Measurements from ENCODE around the gene KCNIP3.
"Not testable (repeated sequence)": the region's sequence is repeated elsewhere in the genome, so short reads cannot be mapped to it uniquely, and the experiment has no call there.

KCNIP3 gene

DNA sequence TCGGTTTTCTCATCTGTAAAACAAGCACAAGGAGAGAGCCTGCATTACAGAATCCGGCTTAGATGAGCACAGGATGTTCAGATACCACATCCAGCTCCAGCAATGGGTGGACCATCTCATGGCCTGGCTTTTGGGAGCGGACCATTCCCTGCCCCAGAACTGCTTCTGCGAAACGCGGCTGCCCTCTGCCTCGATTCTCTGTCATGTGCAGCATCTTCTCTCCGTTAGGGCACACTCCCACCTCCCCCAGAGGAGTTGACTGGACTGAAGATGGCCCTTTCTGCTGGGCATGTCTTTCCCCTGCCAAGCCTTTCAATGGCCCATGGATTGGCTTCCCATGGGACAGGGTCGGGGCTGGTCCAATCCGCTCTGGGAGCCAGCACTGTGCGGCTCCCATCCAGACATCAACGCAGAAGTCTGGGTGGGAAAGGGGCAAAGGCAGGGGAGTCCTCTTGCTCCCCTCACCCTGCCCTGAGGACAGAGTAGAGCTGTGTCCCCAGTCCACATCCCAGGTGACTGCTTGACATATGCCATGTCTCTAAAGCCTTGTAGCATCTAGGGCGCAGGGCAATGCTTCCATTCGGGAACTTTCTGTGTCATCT lies 91.0 kb downstream of the KCNIP3 start:
- DNase-seq: no peak

DNA sequence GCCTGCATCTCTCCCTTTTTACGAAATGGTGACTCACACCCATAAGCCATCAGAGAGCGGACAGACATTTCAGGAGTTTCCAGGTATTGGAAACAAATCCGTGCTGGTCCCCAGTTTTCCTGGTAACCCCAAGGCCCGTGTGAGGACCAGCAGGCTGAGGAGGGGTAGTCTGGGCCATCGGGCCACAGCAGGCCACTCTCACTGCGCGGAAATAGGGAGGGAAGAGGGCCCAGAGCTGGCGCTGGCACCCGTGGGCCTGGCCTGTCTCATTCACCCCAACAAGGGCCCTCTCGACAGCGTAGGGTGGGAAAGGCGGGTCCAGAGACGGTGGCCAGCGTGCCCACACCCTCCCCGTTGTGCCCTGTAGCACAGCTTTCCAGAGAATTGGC lies 91.7 kb downstream of the KCNIP3 start:
- no peak for DNase-seq

DNA sequence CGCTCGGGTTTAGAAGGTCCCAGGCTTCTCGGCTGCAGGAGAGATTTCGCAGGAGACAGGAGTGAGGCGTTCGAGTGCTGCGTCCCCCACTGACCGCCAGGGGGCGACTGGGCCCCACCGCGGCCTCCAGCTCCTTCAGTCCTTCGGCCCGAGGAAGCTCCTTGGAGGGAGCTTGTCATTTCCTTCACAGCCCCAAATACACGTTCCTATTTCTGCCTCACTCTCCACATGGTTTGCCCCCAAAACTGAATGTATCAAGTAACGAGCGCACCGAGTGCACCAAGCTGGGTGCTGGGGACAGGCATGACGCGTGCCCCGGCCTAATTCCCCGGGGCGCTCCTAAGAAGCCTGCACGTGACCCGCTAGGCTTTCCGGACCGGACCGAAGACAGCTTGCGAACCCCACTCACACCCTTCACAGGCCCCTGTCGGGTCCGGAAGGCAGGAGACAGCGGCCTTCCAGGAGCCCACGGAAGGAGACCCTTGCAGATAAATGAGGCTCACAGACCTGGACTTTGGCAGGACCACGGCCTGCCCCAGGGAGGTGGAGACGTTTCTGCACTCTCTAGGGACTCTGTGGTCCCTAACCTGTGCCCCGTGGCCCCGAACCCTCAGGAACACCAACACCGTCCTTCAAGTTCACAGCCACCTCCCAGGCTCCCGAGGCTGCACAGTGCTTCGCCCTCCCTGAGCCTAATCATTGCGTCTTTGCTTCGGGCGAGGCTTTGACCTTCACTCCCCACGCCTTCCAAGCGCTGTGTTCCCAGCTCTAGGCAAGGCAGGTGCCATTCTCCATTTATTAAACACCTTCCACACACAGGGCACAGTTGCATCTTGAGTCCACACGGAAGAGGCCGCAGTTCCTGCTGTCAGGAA lies 92.3 kb downstream of the KCNIP3 start:
- DNase-seq: peak; percentile 64

DNA sequence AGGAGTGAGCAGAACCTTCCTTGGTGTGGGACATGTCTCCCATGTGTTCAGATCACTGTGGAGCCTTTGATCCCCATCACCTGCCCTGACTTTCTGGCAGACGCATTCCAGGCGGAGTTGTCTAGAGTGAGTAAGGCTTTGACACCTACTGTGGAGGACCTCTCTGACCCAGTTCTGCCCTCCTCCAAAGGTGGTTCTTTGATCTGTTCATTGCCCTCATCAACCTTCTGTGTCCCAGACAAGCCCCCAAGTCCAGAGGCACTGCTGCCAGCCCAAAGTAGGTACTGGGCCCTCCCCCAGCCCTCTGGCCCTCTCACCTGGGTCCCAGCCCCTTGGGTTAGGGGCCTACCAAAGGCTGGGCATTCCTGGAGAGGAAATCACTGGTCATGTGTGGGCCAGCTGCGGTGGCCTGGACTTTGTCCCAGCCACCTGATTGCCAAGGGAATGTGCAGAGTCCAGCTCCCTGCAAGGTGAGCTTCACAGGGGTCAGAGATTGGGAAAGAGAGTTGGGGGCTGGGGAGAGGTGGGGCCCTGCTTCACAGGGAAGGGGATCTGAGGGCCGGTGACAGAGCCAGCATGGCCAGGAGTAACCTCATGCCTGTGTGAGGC lies 93.2 kb downstream of the KCNIP3 start:
- no peak for DNase-seq

DNA sequence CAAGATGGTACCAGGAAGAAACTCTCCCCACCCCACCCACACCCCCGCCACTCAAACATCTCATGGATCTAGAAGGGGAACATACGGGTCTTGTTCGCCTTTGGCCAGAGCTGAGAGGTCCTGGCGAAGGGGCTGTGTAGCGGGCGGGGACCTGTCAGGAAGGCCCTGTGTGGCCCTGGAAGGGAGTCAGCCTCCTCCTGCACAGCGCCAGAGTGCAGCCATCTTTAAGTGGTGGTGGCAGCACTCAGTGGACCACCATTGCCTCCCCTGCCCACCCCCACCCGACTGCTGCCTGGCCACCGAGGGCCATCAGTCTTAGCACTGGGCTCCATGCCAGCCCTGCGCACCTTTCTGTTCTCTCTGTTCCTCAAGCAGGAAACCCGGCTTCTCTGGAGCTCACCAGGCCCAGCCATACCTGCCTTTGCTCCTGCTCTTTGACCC lies 93.8 kb downstream of the KCNIP3 start:
- no peak for DNase-seq

DNA sequence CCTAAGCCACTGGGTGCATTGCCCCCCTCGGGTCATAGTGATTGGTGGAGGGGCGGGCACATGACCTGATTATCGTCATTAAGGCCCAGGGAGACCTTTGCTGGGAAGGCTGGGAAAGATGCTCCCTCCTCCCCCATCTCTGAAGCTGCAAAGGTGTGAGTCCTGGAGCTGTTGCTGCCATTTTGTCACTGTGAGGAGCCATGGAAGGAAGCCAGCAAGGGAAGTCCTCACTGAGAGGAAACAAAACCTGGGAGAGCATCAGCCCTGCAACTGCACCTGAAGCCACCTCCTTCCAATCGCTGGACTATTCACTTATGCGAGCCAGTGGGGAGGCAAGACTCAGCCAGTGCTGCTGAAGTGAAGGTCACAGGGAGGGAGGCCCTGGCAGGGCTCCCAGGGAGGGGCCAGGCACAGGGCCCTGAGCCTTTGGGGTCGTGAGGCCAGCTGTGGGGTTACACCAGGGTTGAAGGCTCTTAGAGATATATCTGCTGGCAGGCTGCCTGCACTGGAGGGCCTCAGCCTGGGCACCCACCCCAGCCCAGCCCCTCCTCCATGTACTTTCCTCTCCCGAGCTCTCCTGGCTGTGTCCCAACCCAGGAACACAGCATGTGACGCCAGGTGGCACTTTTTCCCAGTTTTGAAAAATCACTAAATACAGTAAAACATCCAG lies 94.6 kb downstream of the KCNIP3 start:
- no peak for DNase-seq

DNA sequence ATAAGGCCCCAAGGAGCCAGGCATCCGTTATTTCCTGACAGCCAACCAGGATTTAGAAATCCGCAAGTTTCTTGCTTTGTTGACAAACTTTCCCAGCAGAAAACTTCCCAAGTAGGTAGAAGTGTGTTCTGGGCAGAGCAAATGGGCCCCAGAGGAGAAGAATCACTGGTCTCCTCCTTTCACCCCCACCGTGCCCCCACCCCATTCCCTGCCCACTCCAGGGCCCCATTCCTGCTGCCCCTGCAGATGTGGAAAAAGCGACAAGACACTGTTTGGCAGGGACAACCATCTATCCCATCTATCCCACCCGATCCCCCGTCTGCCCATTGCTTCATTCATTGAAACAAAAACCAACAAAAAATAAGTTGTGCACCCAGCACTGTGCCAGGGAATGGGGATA lies 95.2 kb downstream of the KCNIP3 start:
- no peak for DNase-seq

DNA sequence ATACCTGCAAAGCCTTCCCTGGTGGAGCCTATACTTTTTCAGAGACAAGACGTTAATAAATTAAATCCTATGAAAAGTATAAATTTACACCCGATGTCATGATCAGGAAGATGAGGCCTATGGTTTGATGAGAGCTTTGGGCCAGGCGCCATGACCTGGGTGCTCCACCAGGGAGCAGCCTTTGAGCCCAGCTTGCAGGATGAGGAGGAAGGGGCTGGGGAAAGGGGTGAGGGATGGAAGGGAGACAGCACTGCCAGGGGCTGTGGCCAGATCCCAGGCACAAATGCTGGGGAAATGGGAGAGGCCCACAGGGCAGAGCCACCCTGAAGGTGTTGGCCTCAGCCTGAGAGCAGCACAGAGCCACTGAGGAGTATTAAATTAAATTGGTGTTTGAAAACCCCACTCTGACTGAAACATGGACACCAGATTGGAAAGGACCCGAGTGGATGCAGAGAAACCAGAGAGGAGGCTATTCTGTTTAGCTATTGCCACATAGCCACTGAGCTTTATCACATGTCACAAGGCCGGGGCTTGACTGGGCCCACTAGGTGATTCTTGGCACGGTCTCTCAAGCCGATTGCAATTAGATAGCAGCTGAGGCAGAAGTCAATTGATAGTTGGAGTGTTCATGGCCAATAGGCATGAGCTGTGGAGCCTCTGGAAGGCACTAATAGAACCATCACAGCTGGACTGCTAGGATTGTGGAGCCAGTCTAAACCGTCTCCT lies 95.7 kb downstream of the KCNIP3 start:
- no peak for DNase-seq

DNA sequence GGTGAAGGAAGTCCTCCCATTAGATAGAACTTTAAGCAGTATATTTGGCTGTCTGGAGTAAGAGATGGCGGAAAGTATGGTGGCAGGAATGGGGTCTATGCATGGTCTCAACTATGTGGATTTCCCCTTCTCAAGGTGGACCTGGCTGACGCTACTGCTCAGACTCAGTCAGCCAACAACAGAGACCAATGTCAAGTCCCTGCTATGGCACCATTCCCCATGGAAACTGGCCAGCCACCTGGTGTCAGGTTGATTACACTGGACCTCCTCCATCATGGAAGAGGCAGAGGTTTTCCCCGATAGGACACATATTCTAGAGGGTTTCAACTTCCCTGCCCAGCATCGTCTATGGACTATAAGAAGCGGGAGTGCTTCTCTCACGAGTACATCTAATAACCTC lies 96.8 kb downstream of the KCNIP3 start:
- DNase-seq: no peak

DNA sequence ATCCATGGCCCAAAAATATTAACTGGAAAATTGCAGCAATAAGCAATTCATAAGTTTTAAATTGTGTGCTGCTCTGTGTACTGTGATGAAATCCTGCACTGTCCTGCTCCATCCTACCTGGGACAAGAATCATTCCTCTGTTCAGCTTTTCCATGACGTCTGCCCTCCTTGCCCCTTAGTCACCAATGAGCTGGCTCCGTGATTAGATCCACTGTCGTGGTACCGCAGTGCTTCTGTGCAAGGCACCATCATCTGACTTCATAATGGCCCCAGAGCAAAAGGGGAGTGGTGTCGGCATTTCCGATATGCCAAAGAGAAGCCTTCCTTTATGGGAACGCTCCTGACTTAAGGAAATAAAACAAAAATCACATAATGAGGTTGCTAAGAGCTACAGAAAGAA lies 101.9 kb downstream of the KCNIP3 start:
- DNase-seq: no peak

DNA sequence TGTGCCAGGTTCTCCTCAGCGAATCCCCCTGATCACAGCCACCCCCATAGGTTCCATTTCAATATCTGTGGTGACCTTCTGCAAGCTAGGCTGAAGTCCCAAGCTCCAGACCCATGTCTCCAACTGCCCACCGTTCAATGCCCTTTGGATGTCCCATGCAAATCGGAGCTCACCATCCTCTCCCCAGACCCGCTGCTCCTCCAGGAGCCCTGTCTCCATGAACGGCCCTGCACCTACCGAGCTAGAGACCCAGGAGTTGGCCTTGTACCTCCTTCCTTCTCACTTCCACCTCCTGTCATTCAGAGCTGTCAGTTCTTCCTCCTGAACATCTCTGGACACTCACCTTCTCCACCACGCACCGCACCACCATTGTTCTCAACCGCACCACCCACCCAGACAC lies 104.3 kb downstream of the KCNIP3 start:
- DNase-seq: no peak

DNA sequence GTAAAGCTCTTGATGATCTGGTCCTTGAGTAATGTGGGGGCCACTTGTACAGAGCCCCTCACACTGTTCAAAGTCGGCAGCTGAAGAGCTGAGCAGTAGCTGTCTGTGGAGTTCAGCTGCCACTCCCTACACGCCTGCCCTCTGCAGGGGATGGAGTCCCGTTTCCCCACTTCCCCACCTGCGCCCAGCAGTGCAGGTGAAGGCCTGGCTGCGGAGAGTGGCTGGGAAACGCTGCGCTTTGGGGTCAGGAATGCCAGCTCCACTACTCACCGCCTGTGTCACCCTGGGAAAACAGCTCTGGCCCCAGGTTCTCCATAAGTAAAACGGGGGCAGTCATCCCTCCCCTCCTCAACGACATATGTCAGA lies 104.8 kb downstream of the KCNIP3 start:
- not testable (repeated sequence) for DNase-seq

DNA sequence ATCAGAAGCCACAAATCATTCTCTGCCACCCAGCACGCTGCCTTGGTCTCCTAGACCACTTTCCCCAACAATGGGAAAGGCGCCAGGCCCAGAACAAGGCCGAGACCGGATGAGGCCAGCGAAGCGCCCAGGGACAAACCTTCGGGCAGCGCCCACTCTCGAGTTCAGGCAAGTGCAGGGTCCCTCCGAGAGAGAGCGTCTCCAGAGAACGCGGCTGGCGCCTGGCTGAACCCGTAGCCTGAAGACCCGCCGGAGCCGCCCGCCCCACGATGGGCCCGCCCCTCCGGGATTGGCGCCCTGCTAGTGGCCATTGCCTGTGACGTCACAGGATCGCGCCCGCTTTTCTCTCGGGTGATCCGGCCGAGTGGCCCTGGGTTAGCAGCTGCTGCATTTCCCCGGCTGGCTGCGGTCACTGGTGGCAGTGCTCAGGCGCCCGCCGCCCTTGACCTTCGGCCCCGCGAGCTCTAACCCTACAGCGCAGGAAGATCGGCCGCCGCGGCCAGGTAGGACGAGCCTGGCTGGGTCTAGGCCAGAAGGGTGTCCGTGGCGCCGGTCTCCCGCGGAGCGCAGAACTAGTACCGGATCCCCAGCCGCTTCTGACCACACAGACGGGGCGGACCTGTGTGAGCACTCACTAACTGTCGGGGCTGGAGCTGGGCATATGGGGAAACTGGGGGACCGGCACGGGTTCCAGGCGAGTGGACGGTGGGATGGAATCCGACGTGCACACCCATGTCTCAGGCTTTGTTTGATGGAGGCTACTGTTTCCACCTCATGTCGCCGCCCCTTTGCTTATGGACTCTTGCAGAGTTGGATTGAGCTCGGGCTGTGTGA lies 105.4 kb downstream of the KCNIP3 start, which contains the start of gene FAHD2A:
Gene FAHD2A (plus strand): TSS at position 339 of the 834 bp plus-strand sequence. CDS start 2,851 bp downstream, outside the sequence.
- peak; percentile 92 for DNase-seq

DNA sequence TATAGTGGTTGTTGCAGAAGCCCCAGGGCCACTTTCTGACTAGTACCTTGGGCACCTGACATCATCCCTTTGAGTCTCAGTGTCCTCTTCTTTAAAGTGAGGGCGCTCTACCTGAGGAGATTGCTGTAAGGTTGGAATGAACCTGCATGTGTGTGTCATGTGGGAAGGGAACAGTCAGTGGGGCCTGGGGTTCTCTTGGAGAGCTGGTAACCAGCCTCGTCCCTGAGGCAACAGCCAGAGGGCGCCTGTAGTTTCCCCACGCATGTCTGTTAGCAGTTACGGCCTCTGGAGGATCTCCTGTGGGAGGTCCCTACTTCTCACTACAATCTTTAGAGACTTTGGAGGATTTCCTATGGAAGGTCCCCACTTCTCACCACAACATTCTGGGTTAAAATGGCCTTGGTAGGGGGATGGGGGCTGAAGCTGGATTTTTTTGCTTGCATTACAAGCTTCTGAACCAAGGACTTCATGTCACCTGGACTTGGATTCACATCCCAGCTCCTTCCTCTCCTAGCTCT lies 106.1 kb downstream of the KCNIP3 start:
- peak; percentile 56 for DNase-seq

DNA sequence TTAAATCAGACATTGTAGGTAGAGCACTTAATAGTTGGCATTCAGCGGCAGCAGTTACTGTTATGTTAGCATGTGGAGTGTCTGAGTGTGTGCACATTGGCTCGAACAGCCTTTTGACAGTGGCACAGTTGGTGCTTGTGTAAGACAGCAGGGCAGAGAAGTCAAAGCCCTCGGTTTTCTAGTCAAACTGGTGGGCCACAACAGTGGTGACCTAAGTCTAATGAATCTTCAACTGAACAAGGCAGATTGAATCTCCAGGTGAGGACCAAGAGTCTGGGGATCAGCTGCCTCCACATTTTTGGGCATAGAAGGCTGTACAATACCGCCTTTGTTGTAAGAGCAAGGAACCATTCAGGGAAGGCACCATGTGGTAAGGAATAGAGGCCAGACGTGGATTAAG lies 106.7 kb downstream of the KCNIP3 start:
- DNase-seq: not testable (repeated sequence)

DNA sequence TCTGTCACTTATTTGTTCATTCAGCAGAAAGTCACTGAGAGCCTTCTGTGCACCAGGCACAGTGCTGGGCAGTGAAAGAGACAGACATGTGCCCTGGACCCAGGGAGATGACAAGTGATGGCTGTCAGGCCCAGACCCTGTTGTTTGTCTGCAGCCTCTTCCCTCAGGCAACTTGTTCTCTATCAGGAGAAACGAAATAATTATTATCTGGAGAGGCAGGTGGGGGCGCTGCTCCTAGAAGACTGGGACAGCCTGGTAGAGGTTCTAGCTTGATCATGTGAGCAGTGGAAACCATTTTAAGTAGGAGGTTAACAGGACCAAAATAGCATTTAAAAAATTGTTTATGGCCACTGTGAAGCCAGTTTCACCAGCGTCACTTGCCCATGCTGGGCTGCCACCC lies 107.5 kb downstream of the KCNIP3 start:
- not testable (repeated sequence) for DNase-seq

DNA sequence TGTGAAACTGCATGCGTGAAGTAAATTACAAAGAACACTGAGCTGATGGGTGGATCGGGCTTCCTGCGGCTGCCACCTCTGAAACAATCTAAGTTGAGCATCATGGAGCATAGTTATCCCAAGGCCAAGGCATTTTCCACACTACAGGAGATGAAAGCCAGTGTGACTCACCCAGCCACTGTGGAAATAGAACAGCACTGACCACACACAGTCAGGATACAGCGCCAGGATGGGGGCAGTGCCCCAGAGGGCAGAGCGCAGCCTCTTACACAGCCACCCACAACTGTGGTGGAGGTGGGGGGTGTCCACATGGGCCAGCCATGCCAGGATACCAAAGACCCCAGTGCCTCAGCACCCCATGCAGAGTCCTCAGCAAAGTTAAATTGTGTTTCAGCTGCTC lies 114.1 kb downstream of the KCNIP3 start:
- DNase-seq: peak; percentile 49

DNA sequence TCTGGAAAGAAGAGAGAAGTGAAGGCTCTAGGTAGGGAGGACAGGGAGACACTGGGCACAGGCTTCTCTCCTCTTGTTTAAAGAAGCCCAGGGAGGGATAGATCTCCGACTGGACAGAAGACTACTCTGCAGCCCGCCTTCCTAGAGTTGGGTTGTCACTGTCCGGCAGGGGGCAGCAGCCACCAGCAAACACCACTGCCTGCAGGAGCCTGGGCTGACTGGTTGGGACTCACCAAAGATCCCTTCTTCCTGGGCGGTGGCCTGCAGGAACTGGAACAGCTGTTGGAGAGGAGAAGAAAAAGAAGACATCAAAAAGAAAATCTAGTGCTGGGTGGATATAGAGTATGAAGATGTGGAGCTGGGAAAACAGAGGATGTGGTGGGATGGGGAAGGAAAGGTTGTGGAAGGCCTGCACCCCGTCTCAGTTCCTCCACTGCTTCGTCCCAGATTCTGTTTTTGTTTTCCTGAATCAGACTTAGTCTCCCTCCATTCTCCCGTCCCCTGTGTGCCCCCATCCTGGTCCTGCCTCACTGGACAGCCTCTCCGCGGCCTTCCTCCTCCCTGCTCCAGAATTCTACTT lies 117.0 kb downstream of the KCNIP3 start:
- DNase-seq: peak; percentile 78

DNA sequence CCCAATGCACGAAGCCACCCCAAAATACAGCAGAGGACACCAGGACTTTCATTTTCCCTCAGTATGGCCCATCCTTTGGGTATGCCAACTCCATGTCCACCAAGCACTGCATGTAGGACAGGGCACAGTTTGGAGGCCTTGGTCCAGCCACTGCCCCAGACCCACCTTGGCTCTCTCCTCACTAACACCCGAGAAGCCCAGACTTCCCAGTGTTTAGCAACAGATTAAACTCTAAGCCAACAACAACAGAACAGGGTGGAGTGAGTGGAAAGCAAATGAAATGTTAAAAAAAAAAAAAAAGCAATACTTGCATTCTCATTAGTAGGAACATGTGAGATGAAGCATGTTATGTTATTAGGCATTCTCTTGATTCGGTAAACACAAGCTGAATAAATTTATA lies 118.0 kb downstream of the KCNIP3 start:
- DNase-seq: not testable (repeated sequence)

DNA sequence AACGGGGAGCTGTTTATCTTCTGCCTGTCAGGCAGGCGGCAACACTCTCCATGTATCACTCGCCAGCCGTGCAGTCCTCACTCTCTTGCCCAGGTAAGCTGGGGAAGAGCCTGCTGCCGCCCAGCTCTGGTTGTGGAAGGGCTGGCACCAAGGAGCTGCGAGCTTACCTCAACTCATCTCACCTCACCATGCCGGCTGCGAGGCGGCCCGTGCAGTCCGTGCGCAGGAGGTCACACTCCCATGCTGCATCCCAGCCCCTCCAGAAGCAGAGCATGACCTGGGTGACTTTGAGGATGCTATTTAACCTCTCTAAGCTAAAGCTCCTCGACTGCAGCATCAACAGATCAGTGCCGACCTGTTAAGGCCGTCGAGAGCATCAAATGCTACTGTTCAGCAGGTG lies 118.4 kb downstream of the KCNIP3 start:
- not testable (repeated sequence) for DNase-seq

All from EL (cell line).